Stomach (tissue), 4 donors: ENCODE measurements around the gene SYT2.

ENCODE experiments used
- EP300 ChIP-seq: sonication (generic); formaldehyde crosslinking; IDR thresholded peaks from one replicate; pipeline ENCODE4 v1.6.1; 2017; ENCODE audit warnings: antibody characterized with exemption
- POLR2A ChIP-seq, 4 donors: fragments of 450-650 bp; IDR thresholded peaks; one replicate each; pipeline ENCODE4 v1.6.1; 2016; ENCODE audit warnings: antibody characterized with exemption in 4 of 4, control low read depth in 2 of 4, mild to moderate bottlenecking in 1 of 4, moderate library complexity in 1 of 4
- POLR2AphosphoS5 ChIP-seq, 3 donors: sonication (generic); formaldehyde crosslinking; IDR thresholded peaks; one replicate each; pipeline ENCODE4 v1.6.1; 2016; ENCODE audit warnings: antibody characterized with exemption in 3 of 3
- TF ChIP-seq, protein P1 (sequence below), 7 experiments: fragments of 450-650 bp in 4 of 7; fragments of 200-600 bp in 3 of 7; sonication (generic) in 3 of 7; IDR thresholded peaks; one replicate each; pipeline ENCODE4 v1.5.1; 2016 to 2019; ENCODE audit warnings: antibody characterized with exemption in 7 of 7, control low read depth in 2 of 7, mild to moderate bottlenecking in 1 of 7

DNA sequence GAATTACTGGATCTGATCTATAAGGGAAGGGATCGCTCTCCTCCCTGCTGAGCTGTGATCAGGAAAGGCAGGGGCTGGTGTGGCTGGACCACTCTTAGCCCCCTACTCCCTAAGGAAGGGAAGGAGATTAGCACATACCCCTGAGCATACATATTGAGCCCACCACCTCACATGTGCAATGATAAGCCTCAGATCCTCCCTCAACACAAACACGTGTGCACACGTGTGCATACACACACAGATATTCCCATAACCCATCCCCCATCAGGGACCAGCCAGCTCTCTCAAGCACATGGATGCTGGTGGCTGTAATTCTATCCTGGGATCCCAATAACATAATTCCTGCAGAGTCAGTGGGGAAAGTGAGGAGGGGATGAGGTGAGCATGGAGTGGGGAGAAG, 21.2 kb downstream of the SYT2 start:
- TF ChIP-seq POLR2A (IDR thresholded peaks at IDR 0.05) (no peak), POLR2AphosphoS5 (IDR thresholded peaks at IDR 0.05) (no peak), EP300 (no peak)
- TF ChIP-seq, protein P1, sequence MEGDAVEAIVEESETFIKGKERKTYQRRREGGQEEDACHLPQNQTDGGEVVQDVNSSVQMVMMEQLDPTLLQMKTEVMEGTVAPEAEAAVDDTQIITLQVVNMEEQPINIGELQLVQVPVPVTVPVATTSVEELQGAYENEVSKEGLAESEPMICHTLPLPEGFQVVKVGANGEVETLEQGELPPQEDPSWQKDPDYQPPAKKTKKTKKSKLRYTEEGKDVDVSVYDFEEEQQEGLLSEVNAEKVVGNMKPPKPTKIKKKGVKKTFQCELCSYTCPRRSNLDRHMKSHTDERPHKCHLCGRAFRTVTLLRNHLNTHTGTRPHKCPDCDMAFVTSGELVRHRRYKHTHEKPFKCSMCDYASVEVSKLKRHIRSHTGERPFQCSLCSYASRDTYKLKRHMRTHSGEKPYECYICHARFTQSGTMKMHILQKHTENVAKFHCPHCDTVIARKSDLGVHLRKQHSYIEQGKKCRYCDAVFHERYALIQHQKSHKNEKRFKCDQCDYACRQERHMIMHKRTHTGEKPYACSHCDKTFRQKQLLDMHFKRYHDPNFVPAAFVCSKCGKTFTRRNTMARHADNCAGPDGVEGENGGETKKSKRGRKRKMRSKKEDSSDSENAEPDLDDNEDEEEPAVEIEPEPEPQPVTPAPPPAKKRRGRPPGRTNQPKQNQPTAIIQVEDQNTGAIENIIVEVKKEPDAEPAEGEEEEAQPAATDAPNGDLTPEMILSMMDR (IDR thresholded peaks at IDR 0.05): no peak
